Measurements from ENCODE around the gene ERICH6B.

DNA sequence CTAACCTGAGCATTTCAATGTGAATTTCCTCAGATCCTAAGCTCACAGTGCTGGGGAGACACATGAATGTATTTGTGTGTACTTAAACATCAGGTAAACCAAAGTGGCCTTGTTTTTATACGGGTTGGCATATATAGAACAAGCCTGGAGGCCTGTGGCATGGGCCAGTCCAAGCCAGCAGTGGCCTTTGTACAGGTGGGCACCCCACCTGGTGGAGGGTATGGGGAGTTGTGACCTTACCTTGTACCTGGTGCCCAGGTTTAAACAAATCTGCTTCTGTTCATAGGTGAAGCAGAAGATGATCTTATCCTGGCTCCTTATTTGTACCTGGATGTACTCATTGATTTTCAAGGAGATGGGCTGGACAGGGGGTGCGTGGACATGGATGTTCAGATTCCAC is 71.0 kb downstream of the ERICH6B start:
- TF ChIP-seq CTCF (IDR thresholded peaks at IDR 0.05) (no peak), EP300 (IDR thresholded peaks at IDR 0.05) (no peak), POLR2A (IDR thresholded peaks at IDR 0.05) (no peak)
